ENCODE results near the gene AKAP10.

AKAP10 gene

GRCh38 chr17:19979917-19980770 is 2.5 kb upstream of the AKAP10 start:
- TF ChIP-seq EZH2phosphoT487 (conservative IDR thresholded peaks at IDR 0.05; ENCODE audit: low read length) = no peak
- no peak for TF ChIP-seq CTCF (IDR thresholded peaks at IDR 0.05; ENCODE audit: insufficient read depth, low read length, poor library complexity, severe bottlenecking)
- H4K20me1 ChIP-seq (ENCODE audit: low read depth, low read length) = no peaks in the 10 kb centered on the region
- H3K4me2 ChIP-seq (ENCODE audit: low read depth, low read length, poor library complexity, severe bottlenecking) = no peak overlapping the region
- H3K79me2 ChIP-seq (ENCODE audit: insufficient read depth, low read length) = peaks cover 24% of the 10 kb centered on the region
- no peak overlapping the region for H2AFZ ChIP-seq (ENCODE audit: low read depth, low read length, severe bottlenecking)
- H3K9ac ChIP-seq (ENCODE audit: low read length) = no peak overlapping the region
- no peaks in the 10 kb centered on the region for H3K36me3 ChIP-seq (ENCODE audit: low read length)
- no peaks in the 10 kb centered on the region for H3K27me3 ChIP-seq (ENCODE audit: low read length)
- no peaks in the 10 kb centered on the region for H3K9me3 ChIP-seq (ENCODE audit: insufficient read depth, low read length)
- H3K4me3 ChIP-seq (ENCODE audit: insufficient read depth, low read length, poor library complexity, severe bottlenecking) = no peak overlapping the region
- no peak overlapping the region for H3K27ac ChIP-seq (ENCODE audit: low read depth, low read length)
- 0 out of 2 replicates have a peak, but pooled peaks cover 2% of the 10 kb centered on the region for H3F3A ChIP-seq (ENCODE audit: insufficient read depth)
- H3K9me2 ChIP-seq (replicated peaks; ENCODE audit: insufficient read depth, low read length) = no peaks in the 10 kb centered on the region

GRCh38 chr17:19978805-19979211 is 1.2 kb upstream of the AKAP10 start:
- TF ChIP-seq CTCF (IDR thresholded peaks at IDR 0.05; ENCODE audit: insufficient read depth, low read length, poor library complexity, severe bottlenecking) = no peak
- no peak for TF ChIP-seq EZH2phosphoT487 (conservative IDR thresholded peaks at IDR 0.05; ENCODE audit: low read length)
- H3K9me2 ChIP-seq (replicated peaks; ENCODE audit: insufficient read depth, low read length) = no peaks in the 10 kb centered on the region
- H3K27ac ChIP-seq (ENCODE audit: low read depth, low read length) = no peak overlapping the region
- peak overlapping the region; percentile 97 for H3K4me2 ChIP-seq (ENCODE audit: low read depth, low read length, poor library complexity, severe bottlenecking)
- H2AFZ ChIP-seq (ENCODE audit: low read depth, low read length, severe bottlenecking) = peak overlapping the region; percentile 99
- H3K79me2 ChIP-seq (ENCODE audit: insufficient read depth, low read length) = peaks cover 37% of the 10 kb centered on the region
- H3K4me3 ChIP-seq (ENCODE audit: insufficient read depth, low read length, poor library complexity, severe bottlenecking) = peak overlapping the region; percentile 60
- H3K9ac ChIP-seq (ENCODE audit: low read length) = peak overlapping the region; percentile 97
- no peaks in the 10 kb centered on the region for H4K20me1 ChIP-seq (ENCODE audit: low read depth, low read length)
- H3F3A ChIP-seq (ENCODE audit: insufficient read depth) = 0 out of 2 replicates have a peak, but pooled peaks cover 2% of the 10 kb centered on the region
- no peaks in the 10 kb centered on the region for H3K9me3 ChIP-seq (ENCODE audit: insufficient read depth, low read length)
- no peaks in the 10 kb centered on the region for H3K36me3 ChIP-seq (ENCODE audit: low read length)
- H3K27me3 ChIP-seq (ENCODE audit: low read length) = no peaks in the 10 kb centered on the region

GRCh38 chr17:19978209-19978802 is 678 bp upstream of the AKAP10 start:
- Histone ChIP-seq H3K36me3 (ENCODE audit: low read length) (no peaks in the 10 kb centered on the region), H3K4me3 (ENCODE audit: insufficient read depth, low read length, poor library complexity, severe bottlenecking) (peak overlapping the region; percentile 60), H3K27ac (ENCODE audit: low read depth, low read length) (peak overlapping the region; percentile 83), H3K27me3 (ENCODE audit: low read length) (no peaks in the 10 kb centered on the region), H3F3A (ENCODE audit: insufficient read depth) (0 out of 2 replicates have a peak, but pooled peaks cover 2% of the 10 kb centered on the region), H2AFZ (ENCODE audit: low read depth, low read length, severe bottlenecking) (peak overlapping the region; percentile 99), H3K79me2 (ENCODE audit: insufficient read depth, low read length) (peaks cover 43% of the 10 kb centered on the region), H3K9ac (ENCODE audit: low read length) (peak overlapping the region; percentile 97), H3K9me3 (ENCODE audit: insufficient read depth, low read length) (no peaks in the 10 kb centered on the region), H3K9me2 (replicated peaks; ENCODE audit: insufficient read depth, low read length) (no peaks in the 10 kb centered on the region), H4K20me1 (ENCODE audit: low read depth, low read length) (no peaks in the 10 kb centered on the region), H3K4me2 (ENCODE audit: low read depth, low read length, poor library complexity, severe bottlenecking) (peak overlapping the region; percentile 97)
- TF ChIP-seq EZH2phosphoT487 (conservative IDR thresholded peaks at IDR 0.05; ENCODE audit: low read length) (no peak), CTCF (IDR thresholded peaks at IDR 0.05; ENCODE audit: insufficient read depth, low read length, poor library complexity, severe bottlenecking) (no peak)

Data from SU-DHL-6 (cell line).